Testis (tissue), 5 donors: ENCODE data around the gene CCDC149. TPM values are rescaled to one million over a fixed set of nuclear protein-coding genes. Genes with fewer than 3 reads are reported as not detected.

Experiments
- DNase-seq: peaks from one replicate; pipeline ENCODE4 v3.0.0-alpha.2; 2019
- H3K27ac ChIP-seq, 2 donors: fragments of 200-600 bp; sonication (generic); one replicate each; pipeline ENCODE4 v1.5.1; 2019
- H3K27me3 ChIP-seq: fragments of 200-600 bp; sonication (generic); one replicate; pipeline ENCODE4 v1.5.1; 2019
- H3K36me3 ChIP-seq: fragments of 200-600 bp; sonication (generic); one replicate; pipeline ENCODE4 v1.5.1; 2017; ENCODE audit warnings: low read depth; ENCODE audit errors: missing control alignments
- H3K4me1 ChIP-seq: fragments of 200-600 bp; sonication (generic); one replicate; pipeline ENCODE4 v1.5.1; 2019
- H3K4me3 ChIP-seq, 2 donors: fragments of 200-600 bp; sonication (generic); one replicate each; pipeline ENCODE4 v1.5.1; 2017 to 2019
- H3K9me3 ChIP-seq: fragments of 200-600 bp; sonication (generic); one replicate; pipeline ENCODE4 v1.5.1; 2017
- CTCF ChIP-seq, 3 experiments: fragments of 450-650 bp in 2 of 3; fragments of 200-600 bp in 1 of 3; sonication (generic) in 1 of 3; IDR thresholded peaks; one replicate each; pipeline ENCODE4 v1.5.1; 2016 to 2019; ENCODE audit warnings: antibody characterized with exemption in 3 of 3, mild to moderate bottlenecking in 2 of 3, moderate library complexity in 1 of 3
- POLR2A ChIP-seq: fragments of 450-650 bp; IDR thresholded peaks from one replicate; pipeline ENCODE4 v1.6.1; 2017; ENCODE audit warnings: antibody characterized with exemption, mild to moderate bottlenecking, moderate library complexity
- WGBS, 2 donors: methylation state at CpG; one replicate each; pipeline ENCODE4 v1.1.5; 2018; 5-methylcytosine and 5-hydroxymethylcytosine counted together
- intact Hi-C: fragments of 100-400 bp; cut with DNase I; formaldehyde crosslinking; loops from one replicate; pipeline ENCODE4 v1.15.1; 2023; ENCODE audit warnings: low total_unique reads
- long read RNA-seq, 2 donors: transcript quantifications; one replicate each; lab custom pipeline, GENCODE V29; 2026
- polyA plus RNA-seq: library from polyadenylated mRNA; stranded (reverse); fragments of 350-450 nt; fragmentation: Illumina TruSeq; extraction: RNeasy Lipid Tissue Mini Kit (QIAGEN cat#74804); gene quantifications from one replicate; pipeline ENCODE4 v1.2.3, GENCODE V29; 2014; ENCODE audit warnings: low read depth, low replicate concordance; ENCODE audit not compliant: insufficient read depth
- total RNA-seq, 2 donors: library from RNA; depleted of rRNA; stranded (reverse); fragments of >200 nt; gene quantifications; one replicate each; pipeline ENCODE4 v1.2.3, GENCODE V29; 2016

The CCDC149 gene
- total RNA-seq (10 to 100 TPM; 12.6 to 17.2 TPM), polyA plus RNA-seq (9.4 TPM)
- long read RNA-seq, donor 1, partial matches to known transcripts: 0 of 1 reads
- long read RNA-seq, donor 1, other reads (novel, unspliced or antisense): 0 of 1 reads
- long read RNA-seq, donor 2, partial matches to known transcripts: 0 of 2 reads
- long read RNA-seq, donor 2, other reads (novel, unspliced or antisense): 0 of 2 reads

GRCh38 chr4:24912252-24913118 is at the start of gene CCDC149:
CCDC149 (minus strand) TSS chr4:24913042; CDS start chr4:24912864, 178 bp downstream.
- no peaks in the 10 kb centered on the region for H3K36me3 ChIP-seq
- TF ChIP-seq POLR2A (no peak), CTCF (IDR thresholded peaks at IDR 0.05) (no peak)
- peak; percentile 64 for DNase-seq
- no peaks in the 10 kb centered on the region for H3K27me3 ChIP-seq
- H3K27ac ChIP-seq: peak within 1 kb of the TSS; percentile 56 to 89
- H3K4me1 ChIP-seq: no peaks in the 10 kb centered on the region
- no peaks in the 10 kb centered on the region for H3K9me3 ChIP-seq
- H3K4me3 ChIP-seq: peak within 1 kb of the TSS; percentile 70 to 71
- 4 to 24% methylated on average over 10 to 75 of the region's 92 CpGs for WGBS, 2 donors
- intact Hi-C loops: no loop called here

- no peak overlapping the region for H3K4me3 ChIP-seq
- no peak for DNase-seq
- WGBS, 2 donors: 82 to 93% methylated on average over 2 of the region's 2 CpGs
- no peak for TF ChIP-seq POLR2A
- TF ChIP-seq CTCF (IDR thresholded peaks at IDR 0.05): no peak
- intact Hi-C loops: no loop called here
- no peaks in the 10 kb centered on the region for H3K36me3 ChIP-seq
- no peaks in the 10 kb centered on the region for H3K27me3 ChIP-seq
- no peaks in the 10 kb centered on the region for H3K9me3 ChIP-seq
- H3K27ac ChIP-seq: no peak overlapping the region
- H3K4me1 ChIP-seq: no peaks in the 10 kb centered on the region
Observed at GRCh38 chr4:24957886-24958285, 45.0 kb upstream of the CCDC149 start.

GRCh38 chr4:24956763-24957162 is 43.9 kb upstream of the CCDC149 start:
- no peaks in the 10 kb centered on the region for H3K36me3 ChIP-seq
- TF ChIP-seq CTCF (IDR thresholded peaks at IDR 0.05) (no peak), POLR2A (no peak)
- H3K27me3 ChIP-seq: no peaks in the 10 kb centered on the region
- no peak overlapping the region for H3K4me3 ChIP-seq
- WGBS, 2 donors: 90 to 95% methylated on average over 2 of the region's 2 CpGs
- no peak overlapping the region for H3K27ac ChIP-seq
- intact Hi-C loops: no loop called here
- H3K4me1 ChIP-seq: no peaks in the 10 kb centered on the region
- DNase-seq: no peak
- no peaks in the 10 kb centered on the region for H3K9me3 ChIP-seq

GRCh38 chr4:24956091-24956490 is 43.2 kb upstream of the CCDC149 start:
- Histone ChIP-seq H3K4me3 (no peak overlapping the region), H3K4me1 (no peaks in the 10 kb centered on the region), H3K27me3 (no peaks in the 10 kb centered on the region), H3K27ac (no peak overlapping the region), H3K9me3 (no peaks in the 10 kb centered on the region), H3K36me3 (no peaks in the 10 kb centered on the region)
- 93 to 95% methylated on average over 2 of the region's 2 CpGs for WGBS, 2 donors
- intact Hi-C loops: no loop called here
- no peak for TF ChIP-seq CTCF (IDR thresholded peaks at IDR 0.05)
- no peak for TF ChIP-seq POLR2A
- DNase-seq: no peak
